Measurements from ENCODE around the gene DUSP1.
A peak's percentile ranks its signal among the peaks of the same experiment; 100 is the strongest.
"Not testable (repeated sequence)": the region's sequence is repeated elsewhere in the genome, so short reads cannot be mapped to it uniquely, and the experiment has no call there.

DUSP1 gene

DNA sequence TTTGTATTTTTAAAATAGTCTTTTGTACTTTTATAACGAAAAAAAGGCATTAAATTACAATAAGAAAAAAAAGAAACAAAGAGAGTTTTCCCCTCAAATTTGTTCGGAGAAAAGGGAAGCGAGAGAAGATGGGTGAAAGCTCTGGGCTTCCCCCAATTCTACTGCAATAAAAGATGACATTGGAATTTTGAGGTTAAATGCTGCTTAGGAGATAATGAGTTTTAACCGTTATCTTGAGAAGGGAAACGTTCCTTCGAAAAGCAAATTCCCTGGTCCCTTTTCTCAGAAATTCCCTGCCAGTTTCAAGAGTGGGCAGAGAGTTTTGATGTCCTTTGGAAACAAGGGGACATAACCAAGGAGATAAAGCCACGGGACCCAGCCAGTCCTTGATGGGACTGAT is 44.6 kb upstream of the DUSP1 start:
- TF ChIP-seq, protein P1, sequence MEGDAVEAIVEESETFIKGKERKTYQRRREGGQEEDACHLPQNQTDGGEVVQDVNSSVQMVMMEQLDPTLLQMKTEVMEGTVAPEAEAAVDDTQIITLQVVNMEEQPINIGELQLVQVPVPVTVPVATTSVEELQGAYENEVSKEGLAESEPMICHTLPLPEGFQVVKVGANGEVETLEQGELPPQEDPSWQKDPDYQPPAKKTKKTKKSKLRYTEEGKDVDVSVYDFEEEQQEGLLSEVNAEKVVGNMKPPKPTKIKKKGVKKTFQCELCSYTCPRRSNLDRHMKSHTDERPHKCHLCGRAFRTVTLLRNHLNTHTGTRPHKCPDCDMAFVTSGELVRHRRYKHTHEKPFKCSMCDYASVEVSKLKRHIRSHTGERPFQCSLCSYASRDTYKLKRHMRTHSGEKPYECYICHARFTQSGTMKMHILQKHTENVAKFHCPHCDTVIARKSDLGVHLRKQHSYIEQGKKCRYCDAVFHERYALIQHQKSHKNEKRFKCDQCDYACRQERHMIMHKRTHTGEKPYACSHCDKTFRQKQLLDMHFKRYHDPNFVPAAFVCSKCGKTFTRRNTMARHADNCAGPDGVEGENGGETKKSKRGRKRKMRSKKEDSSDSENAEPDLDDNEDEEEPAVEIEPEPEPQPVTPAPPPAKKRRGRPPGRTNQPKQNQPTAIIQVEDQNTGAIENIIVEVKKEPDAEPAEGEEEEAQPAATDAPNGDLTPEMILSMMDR (IDR thresholded peaks at IDR 0.05; ENCODE audit: low read depth, low read length, missing control alignments) = no peak
- no peak overlapping the region for H3K4me3 ChIP-seq (ENCODE audit: low read depth, low read length)
- no peak for DNase-seq (ENCODE audit: low read depth)

DNA sequence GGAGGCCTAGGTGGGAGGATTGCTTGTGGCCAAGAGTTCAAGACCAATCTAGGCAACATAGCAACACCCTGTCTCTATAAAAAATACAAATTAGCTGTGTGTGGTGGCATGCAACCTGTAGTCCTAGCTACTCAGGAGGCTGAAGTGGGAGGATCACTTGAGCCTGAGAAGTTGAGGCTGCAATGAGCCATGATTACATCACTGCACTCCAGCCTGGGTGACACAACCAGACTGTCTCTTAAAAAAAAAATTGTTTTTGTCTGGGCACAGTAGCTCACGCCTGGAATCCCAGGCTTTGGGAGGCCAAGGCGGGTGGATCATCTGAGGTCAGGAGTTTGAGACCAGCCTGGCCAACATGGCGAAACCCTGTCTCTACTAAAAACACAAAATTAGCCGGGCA is 40.0 kb upstream of the DUSP1 start:
- DNase-seq (ENCODE audit: low read depth); H3K4me3 ChIP-seq (ENCODE audit: low read depth, low read length): not testable (repeated sequence)

GRCh38 chr5:172809774-172810173 is 38.8 kb upstream of the DUSP1 start:
- H3K4me3 ChIP-seq (ENCODE audit: low read depth, low read length) = no peak overlapping the region
- TF ChIP-seq, protein P1 (IDR thresholded peaks at IDR 0.05; ENCODE audit: low read depth, low read length, missing control alignments) = no peak
- no peak for DNase-seq (ENCODE audit: low read depth)

DNA sequence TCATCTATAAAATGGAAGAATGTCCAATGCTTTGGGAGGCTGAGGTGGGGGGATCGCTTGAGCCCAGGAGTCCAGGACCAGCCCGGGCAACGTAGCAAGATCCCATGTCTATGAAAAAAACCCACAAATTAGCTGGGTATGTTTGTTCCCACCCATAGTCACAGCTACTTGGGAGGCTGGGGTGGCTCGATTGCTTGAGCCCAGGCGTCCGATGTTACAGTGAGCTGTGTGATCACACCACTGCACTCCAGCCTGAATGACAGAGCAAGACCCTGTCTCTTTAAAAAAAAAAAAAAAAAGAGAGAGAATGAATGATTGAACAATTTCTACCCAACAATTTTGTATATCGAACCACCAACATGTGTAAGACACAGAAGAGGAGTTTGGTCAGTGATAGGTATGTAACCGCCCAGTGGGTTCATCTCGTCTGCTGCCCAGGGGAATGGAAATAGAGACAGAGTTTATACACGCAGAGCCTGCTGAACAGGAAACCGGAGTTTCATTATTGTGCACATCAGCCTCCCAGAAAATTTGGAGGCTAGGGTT is 36.8 kb upstream of the DUSP1 start:
- TF ChIP-seq, protein P1 (IDR thresholded peaks at IDR 0.05; ENCODE audit: low read depth, low read length, missing control alignments) = no peak
- no peak for DNase-seq (ENCODE audit: low read depth)
- peak overlapping the region; percentile 23; the same call in 1 of the 2 replicates for H3K4me3 ChIP-seq (ENCODE audit: low read depth, low read length)

DNA sequence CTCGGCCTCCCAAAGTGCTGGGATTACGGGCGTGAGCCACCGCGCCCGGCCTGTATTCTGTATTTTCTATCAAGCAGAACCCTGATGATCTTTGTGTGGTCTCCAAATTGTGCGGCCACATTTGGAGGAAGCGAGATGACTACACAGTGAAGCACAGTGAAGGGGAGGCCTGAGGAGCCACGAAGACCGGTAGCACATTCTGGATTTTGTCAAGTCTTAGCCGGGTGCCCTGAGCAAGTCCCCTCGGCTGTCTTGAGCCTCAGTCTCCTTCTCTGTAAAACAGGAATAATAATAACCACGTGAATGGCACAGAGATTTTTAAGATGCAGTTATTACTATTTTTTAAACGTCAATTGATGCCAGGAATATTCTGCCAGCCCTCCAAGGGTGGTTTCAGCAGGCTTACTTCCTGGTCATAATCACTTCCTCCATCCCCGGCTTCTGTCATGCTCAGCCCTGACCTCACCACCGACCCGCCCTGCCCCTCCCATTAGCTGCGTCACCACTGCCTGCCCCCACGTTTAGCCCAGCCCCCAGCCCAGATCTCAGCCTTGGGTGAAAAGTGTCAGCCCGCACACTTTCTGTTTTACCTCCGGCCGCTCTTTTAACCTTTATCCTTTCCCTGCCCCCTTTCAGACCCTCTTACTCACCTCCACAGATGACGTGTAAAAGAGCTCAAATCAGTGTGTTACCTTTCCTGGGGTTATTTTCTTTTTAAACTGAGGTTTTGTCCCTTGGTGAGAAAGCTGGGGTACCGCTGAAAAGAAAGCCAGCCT is 36.1 kb upstream of the DUSP1 start:
- peak overlapping the region; percentile 23; the same call in 1 of the 2 replicates for H3K4me3 ChIP-seq (ENCODE audit: low read depth, low read length)
- DNase-seq (ENCODE audit: low read depth) = peak; percentile 78
- TF ChIP-seq, protein P1 (IDR thresholded peaks at IDR 0.05; ENCODE audit: low read depth, low read length, missing control alignments) = no peak

DNA sequence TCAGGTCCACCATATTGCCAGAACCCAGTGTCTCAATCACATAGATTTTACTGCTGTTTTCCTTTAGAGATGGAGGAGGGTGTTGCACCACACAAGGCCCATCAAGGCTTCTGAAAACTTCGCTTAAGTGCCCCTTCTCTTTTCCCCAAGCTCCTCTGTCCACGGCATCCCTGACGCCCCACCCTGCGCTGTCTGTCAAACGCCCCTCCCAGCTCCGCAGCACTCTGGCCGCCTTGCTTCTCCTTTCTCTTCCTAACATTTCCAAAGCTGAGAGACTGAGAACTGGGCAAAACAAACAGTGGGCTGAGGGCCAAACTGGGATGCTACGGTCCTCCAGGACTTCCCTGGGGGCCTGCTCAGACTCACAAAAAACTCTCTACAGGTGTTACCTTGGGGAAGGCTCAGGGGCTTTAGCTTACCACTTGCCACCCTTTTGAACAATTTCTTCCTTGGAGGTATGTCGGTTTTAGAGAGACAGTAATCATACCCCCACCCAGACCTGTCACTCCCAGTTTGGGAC is 34.8 kb upstream of the DUSP1 start:
- DNase-seq (ENCODE audit: low read depth) = no peak
- TF ChIP-seq, protein P1 (IDR thresholded peaks at IDR 0.05; ENCODE audit: low read depth, low read length, missing control alignments) = no peak
- no peak overlapping the region for H3K4me3 ChIP-seq (ENCODE audit: low read depth, low read length)

GRCh38 chr5:172805018-172805683 is 34.2 kb upstream of the DUSP1 start:
- TF ChIP-seq, protein P1 (IDR thresholded peaks at IDR 0.05; ENCODE audit: low read depth, low read length, missing control alignments) = no peak
- no peak overlapping the region for H3K4me3 ChIP-seq (ENCODE audit: low read depth, low read length)
- no peak for DNase-seq (ENCODE audit: low read depth)

Data from GM12864 (cell line).